Measurements from ENCODE around the gene NOM1. TPM values are rescaled to one million over a fixed set of nuclear protein-coding genes. Genes with fewer than 3 reads are reported as not detected.
"Not testable (repeated sequence)": the region's sequence is repeated elsewhere in the genome, so short reads cannot be mapped to it uniquely, and the experiment has no call there.

The NOM1 gene
- total RNA-seq, 1 experiment from 2014 or later, result 31.7 TPM

DNA sequence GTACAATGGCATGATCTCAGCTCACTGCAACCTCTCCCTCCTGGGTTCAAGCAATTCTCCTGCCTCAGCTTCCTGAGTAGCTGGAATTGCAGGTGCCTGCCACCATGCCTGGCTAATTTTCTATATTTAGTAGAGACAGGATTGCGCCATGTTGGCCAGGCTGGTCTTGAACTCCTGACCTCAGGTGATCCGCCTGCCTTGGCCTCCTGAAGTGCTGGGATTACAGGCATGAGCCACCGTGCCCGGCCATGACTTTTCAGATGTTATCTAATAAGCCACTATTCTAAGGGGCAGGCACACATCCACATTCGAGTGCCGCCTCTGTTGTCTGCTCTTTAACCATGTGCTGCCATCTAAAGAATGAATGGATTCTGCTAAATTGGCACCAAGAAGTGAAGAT is 27.2 kb upstream of the NOM1 start:
- H2BK5ac ChIP-seq (ENCODE audit: insufficient read length, low read length); DNase-seq; H3K14ac ChIP-seq (ENCODE audit: insufficient read depth, low read length); H3K4me2 ChIP-seq (ENCODE audit: insufficient read depth, insufficient read length, low read length); H3K56ac ChIP-seq (ENCODE audit: insufficient read length, low read depth, low read length); H3K9me3 Mint-ChIP-seq; H4K20me1 ChIP-seq (ENCODE audit: control insufficient read depth, insufficient read depth, insufficient read length); H3K79me2 ChIP-seq (ENCODE audit: insufficient read depth, low read length); H2AK5ac ChIP-seq (ENCODE audit: insufficient read length, low read length); H2AFZ ChIP-seq (ENCODE audit: low read length); H2BK12ac ChIP-seq (ENCODE audit: insufficient read length, low read depth, low read length); H2BK20ac ChIP-seq (ENCODE audit: low read depth, low read length, poor library complexity, severe bottlenecking); H3K4me3 Mint-ChIP-seq; H3K27me3 ChIP-seq (ENCODE audit: insufficient read depth, low read length); H3K18ac ChIP-seq (ENCODE audit: insufficient read length, low read depth, low read length); H3K4ac ChIP-seq (ENCODE audit: low read depth, low read length); H3K27me3 Mint-ChIP-seq (ENCODE audit: low read depth); H3K4me1 Mint-ChIP-seq; H4K5ac ChIP-seq (ENCODE audit: insufficient read length, low read depth, low read length); H3K27ac Mint-ChIP-seq; H3K4me1 ChIP-seq (ENCODE audit: insufficient read depth, low read length); H3K36me3 Mint-ChIP-seq (ENCODE audit: insufficient read depth in 1 of 3, low read depth in 3 of 3); H4K91ac ChIP-seq (ENCODE audit: insufficient read length, low read depth, low read length); H3K79me1 ChIP-seq (ENCODE audit: insufficient read depth, low read depth, low read length, poor library complexity, severe bottlenecking); H3T11ph ChIP-seq (ENCODE audit: low read length); H3K23me2 ChIP-seq (ENCODE audit: insufficient read length, low read depth, low read length, poor library complexity, severe bottlenecking); H2BK15ac ChIP-seq (ENCODE audit: low read depth, low read length); H3K27ac ChIP-seq (ENCODE audit: insufficient read length, low read depth, low read length); H3K23ac ChIP-seq (ENCODE audit: insufficient read length, low read depth, low read length); H3K9me3 ChIP-seq (ENCODE audit: control insufficient read depth, low read depth, low read length); H3K9ac ChIP-seq (ENCODE audit: extremely low read depth, insufficient read length, low read length); H4K8ac ChIP-seq (replicated peaks; ENCODE audit: insufficient read length, low read depth, low read length); H2BK120ac ChIP-seq (ENCODE audit: low read depth, low read length, poor library complexity, severe bottlenecking): not testable (repeated sequence)
- WGBS (ENCODE audit: extremely low coverage, insufficient read length, low lambda C conversion rate), result no CpG with 5 or more reads among the region's 6 CpGs

DNA sequence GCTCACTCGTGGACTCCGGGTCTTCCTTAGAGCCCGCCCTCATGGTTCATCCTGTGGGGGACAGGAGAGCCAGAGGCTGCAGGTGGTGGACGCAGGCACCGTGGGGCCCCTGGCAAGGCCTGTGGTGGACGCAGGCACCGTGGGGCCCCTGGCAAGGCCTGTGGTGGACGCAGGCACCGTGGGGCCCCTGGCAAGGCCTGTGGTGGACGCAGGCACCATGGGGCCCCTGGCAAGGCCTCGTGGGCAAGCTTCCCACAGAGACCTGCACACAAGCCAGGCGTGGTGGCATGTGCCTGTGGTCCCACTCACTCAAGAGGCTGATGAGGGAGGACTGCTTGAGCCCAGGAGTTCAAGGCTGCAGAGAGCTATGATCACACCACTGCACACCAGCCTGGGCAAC is 23.7 kb upstream of the NOM1 start:
- H2AK5ac ChIP-seq (ENCODE audit: insufficient read length, low read length); H3K79me1 ChIP-seq (ENCODE audit: insufficient read depth, low read depth, low read length, poor library complexity, severe bottlenecking); H2BK120ac ChIP-seq (ENCODE audit: low read depth, low read length, poor library complexity, severe bottlenecking); H4K20me1 ChIP-seq (ENCODE audit: control insufficient read depth, insufficient read depth, insufficient read length); H2BK15ac ChIP-seq (ENCODE audit: low read depth, low read length); DNase-seq; H3K56ac ChIP-seq (ENCODE audit: insufficient read length, low read depth, low read length); H3K27ac ChIP-seq (ENCODE audit: insufficient read length, low read depth, low read length); H3K79me2 ChIP-seq (ENCODE audit: insufficient read depth, low read length); H3K27me3 ChIP-seq (ENCODE audit: insufficient read depth, low read length); H3K4me3 Mint-ChIP-seq; H2BK20ac ChIP-seq (ENCODE audit: low read depth, low read length, poor library complexity, severe bottlenecking); H3K4me1 Mint-ChIP-seq; H2BK5ac ChIP-seq (ENCODE audit: insufficient read length, low read length); H2AFZ ChIP-seq (ENCODE audit: low read length); H4K91ac ChIP-seq (ENCODE audit: insufficient read length, low read depth, low read length); H3K27ac Mint-ChIP-seq; H3K14ac ChIP-seq (ENCODE audit: insufficient read depth, low read length); H3K36me3 Mint-ChIP-seq (ENCODE audit: insufficient read depth in 1 of 3, low read depth in 3 of 3); H4K8ac ChIP-seq (replicated peaks; ENCODE audit: insufficient read length, low read depth, low read length); H3K23ac ChIP-seq (ENCODE audit: insufficient read length, low read depth, low read length); H3K9ac ChIP-seq (ENCODE audit: extremely low read depth, insufficient read length, low read length); H3K18ac ChIP-seq (ENCODE audit: insufficient read length, low read depth, low read length); H3K23me2 ChIP-seq (ENCODE audit: insufficient read length, low read depth, low read length, poor library complexity, severe bottlenecking); H3K4ac ChIP-seq (ENCODE audit: low read depth, low read length); H3K9me3 ChIP-seq (ENCODE audit: control insufficient read depth, low read depth, low read length); H2BK12ac ChIP-seq (ENCODE audit: insufficient read length, low read depth, low read length); H3K9me3 Mint-ChIP-seq; H3T11ph ChIP-seq (ENCODE audit: low read length); H3K4me2 ChIP-seq (ENCODE audit: insufficient read depth, insufficient read length, low read length); H4K5ac ChIP-seq (ENCODE audit: insufficient read length, low read depth, low read length); H3K4me1 ChIP-seq (ENCODE audit: insufficient read depth, low read length): not testable (repeated sequence)
- no CpG with 5 or more reads among the region's 12 CpGs for WGBS (ENCODE audit: extremely low coverage, insufficient read length, low lambda C conversion rate)
- H3K27me3 Mint-ChIP-seq (ENCODE audit: low read depth), result peaks cover 12% of the 10 kb centered on the region

All from H9 (cell line).